Glomerular endothelial cell (primary cell): Measurements from ENCODE around the gene SEMA4A. TPM values are rescaled to one million over a fixed set of nuclear protein-coding genes. Genes with fewer than 3 reads are reported as not detected.

Experiments
- DNase-seq: peaks from one replicate; pipeline ENCODE4 v3.0.0-alpha.2; 2011; ENCODE audit warnings: low read depth, low spot score; ENCODE audit errors: extremely low read depth
- total RNA-seq: library from RNA; depleted of rRNA; stranded (reverse); fragments of >200 nt; gene quantifications from 2 replicates; pipeline ENCODE4 v1.2.3, GENCODE V29; 2015

The SEMA4A gene
- total RNA-seq, 1 donor from 2014 or later = 0.93 TPM

DNA sequence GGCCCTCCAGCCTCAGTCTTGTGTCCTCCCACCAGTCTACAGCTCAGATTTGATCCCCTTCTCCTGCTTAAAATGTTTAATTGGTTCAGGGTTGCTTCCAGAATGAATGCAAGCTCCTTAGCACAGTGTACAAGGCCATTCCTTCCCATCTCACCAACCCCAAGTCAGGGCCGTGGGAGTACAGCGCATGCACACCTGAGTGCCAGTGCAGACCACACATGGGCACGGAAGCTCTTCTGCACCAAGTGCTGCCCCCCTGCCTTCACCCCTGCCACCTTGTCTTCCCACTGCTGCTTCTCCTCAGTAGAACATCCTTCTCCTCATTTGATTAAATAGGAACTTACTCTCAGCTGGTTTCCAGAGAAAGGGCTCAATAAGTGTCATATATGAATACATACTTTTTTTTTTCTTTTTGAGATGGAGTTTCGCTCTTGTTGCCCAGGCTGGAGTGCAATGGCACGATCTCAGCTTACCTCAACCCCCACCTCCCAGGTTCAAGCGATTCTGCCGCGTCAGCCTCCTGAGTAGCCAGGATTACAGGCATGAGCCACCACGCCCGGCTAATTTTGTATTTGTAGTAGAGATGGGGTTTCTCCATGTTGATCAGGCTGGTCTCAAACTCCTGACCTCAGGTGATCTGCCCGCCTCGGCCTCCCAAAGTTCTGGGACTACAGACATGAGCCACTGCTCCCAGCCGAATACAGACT, 68.8 kb downstream of the SEMA4A start:
- no peak for DNase-seq

DNA sequence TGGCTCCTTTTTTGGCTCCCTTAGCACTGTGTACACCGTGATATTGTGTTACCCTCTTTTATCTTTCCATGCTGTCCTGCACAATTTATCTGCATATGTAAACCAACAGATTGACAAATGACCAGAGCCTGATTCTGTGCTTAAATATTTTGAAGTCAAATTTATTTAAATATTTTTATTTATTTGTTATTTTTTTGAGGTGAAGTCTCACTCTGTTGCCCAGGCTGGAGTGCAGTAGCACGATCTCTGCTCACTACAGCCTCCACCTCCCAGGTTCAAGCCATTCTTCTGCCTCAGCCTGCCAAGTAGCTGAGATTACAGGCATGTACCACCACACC, 72.3 kb downstream of the SEMA4A start:
- no peak for DNase-seq

DNA sequence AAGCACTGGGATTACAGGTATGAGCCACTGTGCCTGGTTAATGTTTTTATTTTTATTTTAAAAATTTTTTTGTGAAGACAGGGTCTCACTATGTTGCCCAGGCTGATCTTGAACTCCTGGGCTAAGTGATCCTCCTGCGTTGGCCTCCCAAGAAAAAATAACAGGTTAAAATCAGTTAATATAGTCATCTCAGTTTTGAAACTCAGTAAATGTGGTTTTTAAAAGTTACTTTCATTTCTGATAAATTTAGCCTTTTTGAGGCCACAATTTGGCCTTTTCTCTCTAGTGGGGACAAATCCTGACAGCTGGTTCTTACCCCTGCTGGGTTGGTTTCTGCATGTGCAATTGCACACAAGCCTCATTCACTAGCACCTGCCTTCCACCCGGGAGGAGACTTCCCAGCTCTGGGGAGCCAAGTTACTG, 72.7 kb downstream of the SEMA4A start:
- DNase-seq = no peak

DNA sequence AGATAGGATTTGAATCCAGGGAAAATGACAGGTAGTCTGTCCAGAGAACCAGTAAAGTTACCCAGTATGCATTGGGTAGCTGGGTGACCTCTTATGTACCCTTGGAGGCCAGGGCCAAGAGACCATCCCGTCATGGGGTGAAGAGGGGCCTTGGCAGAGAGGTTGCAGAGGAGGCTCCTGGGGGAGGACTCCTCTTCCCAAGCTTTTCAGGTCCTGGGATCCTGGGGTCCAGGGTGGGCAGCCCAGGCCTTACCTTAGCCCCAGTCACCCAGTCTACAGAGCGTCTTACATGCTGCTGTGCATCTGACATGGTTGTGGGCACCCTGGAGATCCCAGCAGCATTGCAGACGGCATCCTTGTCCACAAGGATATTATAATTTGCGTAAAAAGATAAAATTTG, 73.4 kb downstream of the SEMA4A start:
- DNase-seq = no peak

Other genes with a start within 250 kb of the SEMA4A start
- gene RIT1, start 242.2 kb upstream of the SEMA4A start, total RNA-seq = 53.6 and 60.8 TPM in 2 replicates
- gene KHDC4, start 219.2 kb upstream of the SEMA4A start, total RNA-seq = 24.5 and 34.8 TPM in 2 replicates
- gene RXFP4, start 211.9 kb upstream of the SEMA4A start, total RNA-seq = not detected in 2 replicates
- 92.3 and 105 TPM in 2 replicates for gene ARHGEF2, start 175.0 kb upstream of the SEMA4A start, total RNA-seq
- gene SSR2, start 132.6 kb upstream of the SEMA4A start, total RNA-seq = 464 and 497 TPM in 2 replicates
- 31.0 and 34.0 TPM in 2 replicates for gene UBQLN4, start 99.8 kb upstream of the SEMA4A start, total RNA-seq
- gene LAMTOR2, start 98.8 kb upstream of the SEMA4A start, total RNA-seq = 96.2 and 113 TPM in 2 replicates
- gene RAB25, start 92.4 kb upstream of the SEMA4A start, total RNA-seq = not detected in 2 replicates
- 10.5 and 11.6 TPM in 2 replicates for gene MEX3A, start 71.1 kb upstream of the SEMA4A start, total RNA-seq
- 588 and 767 TPM in 2 replicates for gene LMNA, start 38.9 kb upstream of the SEMA4A start, total RNA-seq
- 15.3 and 16.8 TPM in 2 replicates for gene SLC25A44, start 40.5 kb downstream of the SEMA4A start, total RNA-seq
- gene PMF1, start 59.4 kb downstream of the SEMA4A start, total RNA-seq = 45.1 and 59.0 TPM in 2 replicates
- not detected in 2 replicates for gene BGLAP, start 88.6 kb downstream of the SEMA4A start, total RNA-seq
- 0.15 and 1.5 TPM in 2 replicates for gene PAQR6, start 94.5 kb downstream of the SEMA4A start, total RNA-seq
- gene SMG5, start 129.2 kb downstream of the SEMA4A start, total RNA-seq = 42.3 and 63.9 TPM in 2 replicates
- 1.9 TPM in 2 replicates for gene TMEM79, start 130.7 kb downstream of the SEMA4A start, total RNA-seq
- gene GLMP, start 142.1 kb downstream of the SEMA4A start, total RNA-seq = 106 and 141 TPM in 2 replicates
- not detected in 2 replicates for gene VHLL, start 145.7 kb downstream of the SEMA4A start, total RNA-seq
- gene CCT3, start 184.7 kb downstream of the SEMA4A start, total RNA-seq = 298 and 380 TPM in 2 replicates
- not detected in 2 replicates for gene TSACC, start 184.9 kb downstream of the SEMA4A start, total RNA-seq
- not detected in 2 replicates for gene RHBG, start 215.6 kb downstream of the SEMA4A start, total RNA-seq